ENCODE data around the gene CHD2. TPM values are rescaled to one million over a fixed set of nuclear protein-coding genes. Genes with fewer than 3 reads are reported as not detected.

The CHD2 gene
- total RNA-seq, 1 experiment from 2014 or later, result 101 TPM

- H3K27ac Mint-ChIP-seq, result peak overlapping the region; percentile 93
- ChIA-PET CTCF (no interaction called here), POLR2A (interaction anchor here (1.0 kb wide), 1 partner anchor 13 kb away, joined by 3 read pairs; the partner anchor contains the start of gene CHD2)
- peaks cover 73% of the 10 kb centered on the region for H3K36me3 Mint-ChIP-seq
- ATAC-seq (no peak), DNase-seq (ENCODE audit: low spot score) (no peak)
- peaks cover 34% of the 10 kb centered on the region for H3K4me1 Mint-ChIP-seq
- H3K27me3 Mint-ChIP-seq (ENCODE audit: low read depth), result no peaks in the 10 kb centered on the region
- peaks cover 3% of the 10 kb centered on the region; the same call in 1 of the 2 replicates for H3K9me3 Mint-ChIP-seq
- peak overlapping the region; percentile 94 for H3K4me3 Mint-ChIP-seq
- TF ChIP-seq JAZF1 (CRISPR knock-in tag; IDR thresholded peaks at IDR 0.05) (no peak), FOXK1 (CRISPR knock-in tag; IDR thresholded peaks at IDR 0.05) (no peak), NR3C1 (CRISPR knock-in tag; conservative IDR thresholded peaks at IDR 0.05; ENCODE audit: low read depth) (no peak), KAT7 (CRISPR knock-in tag; IDR thresholded peaks at IDR 0.05; ENCODE audit: borderline replicate concordance) (no peak), ZBTB43 (CRISPR knock-in tag; IDR thresholded peaks at IDR 0.05) (no peak), CBFB (CRISPR knock-in tag; IDR thresholded peaks at IDR 0.05; ENCODE audit: low read depth) (no peak), ZNF396 (CRISPR knock-in tag; IDR thresholded peaks at IDR 0.05; ENCODE audit: borderline replicate concordance) (no peak), ZBTB21 (CRISPR knock-in tag; IDR thresholded peaks at IDR 0.05; ENCODE audit: borderline replicate concordance) (no peak), GABPB1 (CRISPR knock-in tag; IDR thresholded peaks at IDR 0.05) (no peak), ZNF317 (CRISPR knock-in tag; IDR thresholded peaks at IDR 0.05; ENCODE audit: borderline replicate concordance, low read depth) (no peak), USF1 (CRISPR knock-in tag; IDR thresholded peaks at IDR 0.05) (no peak), AFF4 (CRISPR knock-in tag; IDR thresholded peaks at IDR 0.05; ENCODE audit: borderline replicate concordance) (no peak)
These were observed 13.3 kb upstream of the CHD2 start for GRCh38 chr15:92886815-92887214.

GRCh38 chr15:92887869-92888268 is 12.3 kb upstream of the CHD2 start:
- DNase-seq (ENCODE audit: low spot score) (no peak), ATAC-seq (no peak)
- Mint-ChIP-seq H3K27ac (no peak overlapping the region), H3K36me3 (peaks cover 84% of the 10 kb centered on the region), H3K4me1 (peaks cover 30% of the 10 kb centered on the region), H3K27me3 (ENCODE audit: low read depth) (no peaks in the 10 kb centered on the region), H3K9me3 (peaks cover 3% of the 10 kb centered on the region; the same call in 1 of the 2 replicates), H3K4me3 (no peak overlapping the region)
- POLR2A ChIA-PET, result interaction anchor here (1.0 kb wide), 1 partner anchor 79 kb away, joined by 4 read pairs; no protein-coding TSS in a partner anchor
- CTCF ChIA-PET, result interaction anchor here (1.9 kb wide), 1 partner anchor 12 kb away, joined by 5 read pairs; the partner anchor contains the start of gene CHD2
- TF ChIP-seq ZNF138 (CRISPR knock-in tag; conservative IDR thresholded peaks at IDR 0.05) (no peak), ATF1 (CRISPR knock-in tag; IDR thresholded peaks at IDR 0.05) (no peak), PRRX2 (CRISPR knock-in tag; IDR thresholded peaks at IDR 0.05) (no peak), ATF2 (CRISPR knock-in tag; IDR thresholded peaks at IDR 0.05; ENCODE audit: borderline replicate concordance, low read depth) (no peak), OVOL2 (CRISPR knock-in tag; IDR thresholded peaks at IDR 0.05; ENCODE audit: borderline replicate concordance) (no peak), KAT7 (CRISPR knock-in tag; IDR thresholded peaks at IDR 0.05; ENCODE audit: borderline replicate concordance) (no peak), ZNF232 (CRISPR knock-in tag; IDR thresholded peaks at IDR 0.05) (no peak), SOX15 (CRISPR knock-in tag; IDR thresholded peaks at IDR 0.05) (no peak)

All from WTC11 (cell line).